NCI-H2227 treated with DMSO at 0.1 percent for 48 hours (cell line): ENCODE measurements around the gene FLVCR2.
A peak's percentile ranks its signal among the peaks of the same experiment; 100 is the strongest.

ENCODE experiments used
- DNase-seq: peaks from one replicate; lab custom pipeline; 2025; lab: John Stamatoyannopoulos, UW

Gene FLVCR2

GRCh38 chr14:75554482-75554881, 23.9 kb upstream of the FLVCR2 start:
- no peak for DNase-seq

GRCh38 chr14:75558440-75558839, 20.0 kb upstream of the FLVCR2 start:
- DNase-seq: no peak

- DNase-seq: no peak
Observed at GRCh38 chr14:75559045-75559444, 19.4 kb upstream of the FLVCR2 start.

- DNase-seq: peak; percentile 1
Observed at GRCh38 chr14:75559451-75560222, 18.8 kb upstream of the FLVCR2 start.

GRCh38 chr14:75561013-75561432, 17.4 kb upstream of the FLVCR2 start:
- DNase-seq: peak; percentile 68

GRCh38 chr14:75562089-75562488, 16.3 kb upstream of the FLVCR2 start:
- DNase-seq: no peak

GRCh38 chr14:75562489-75562888, 15.9 kb upstream of the FLVCR2 start:
- DNase-seq: no peak

GRCh38 chr14:75563931-75564330, 14.5 kb upstream of the FLVCR2 start:
- no peak for DNase-seq

- no peak for DNase-seq
Observed at GRCh38 chr14:75565056-75565455, 13.4 kb upstream of the FLVCR2 start.

GRCh38 chr14:75566321-75566720, 12.1 kb upstream of the FLVCR2 start:
- no peak for DNase-seq

GRCh38 chr14:75566752-75567151, 11.7 kb upstream of the FLVCR2 start:
- DNase-seq: no peak

- DNase-seq: no peak
Observed at GRCh38 chr14:75568140-75568539, 10.3 kb upstream of the FLVCR2 start.

- no peak for DNase-seq
Observed at GRCh38 chr14:75568791-75569190, 9.6 kb upstream of the FLVCR2 start.

- no peak for DNase-seq
Observed at GRCh38 chr14:75570797-75571196, 7.6 kb upstream of the FLVCR2 start.

GRCh38 chr14:75572104-75572503, 6.3 kb upstream of the FLVCR2 start:
- DNase-seq: no peak

- DNase-seq: no peak
Observed at GRCh38 chr14:75577090-75577489, 1.3 kb upstream of the FLVCR2 start.

- DNase-seq: peak; percentile 39
Observed at GRCh38 chr14:75577729-75578101, 705 bp upstream of the FLVCR2 start.

- DNase-seq: no peak
Observed at GRCh38 chr14:75578786-75579337, 442 bp downstream of the FLVCR2 start.

GRCh38 chr14:75579338-75579864, 981 bp downstream of the FLVCR2 start:
- no peak for DNase-seq

GRCh38 chr14:75579882-75580281, 1.5 kb downstream of the FLVCR2 start:
- no peak for DNase-seq

- DNase-seq: no peak
Observed at GRCh38 chr14:75587388-75587787, 9.0 kb downstream of the FLVCR2 start.

- no peak for DNase-seq
Observed at GRCh38 chr14:75589931-75590330, 11.5 kb downstream of the FLVCR2 start.

- DNase-seq: no peak
Observed at GRCh38 chr14:75591331-75591946, 13.0 kb downstream of the FLVCR2 start.
